ENCODE results near the gene NEK3.
"Not testable (repeated sequence)": the region's sequence is repeated elsewhere in the genome, so short reads cannot be mapped to it uniquely, and the experiment has no call there.

Gene NEK3

GRCh38 chr13:52112591-52112990 lies 46.8 kb downstream of the NEK3 start:
- H3K9me3 Mint-ChIP-seq = no peaks in the 10 kb centered on the region
- H3K27ac Mint-ChIP-seq = no peak overlapping the region
- H3K4me1 Mint-ChIP-seq = no peaks in the 10 kb centered on the region
- no peak overlapping the region for H3K4me3 Mint-ChIP-seq
- no peak for DNase-seq
- ATAC-seq = no peak
- peaks cover 9% of the 10 kb centered on the region for H3K27me3 Mint-ChIP-seq
- no peaks in the 10 kb centered on the region for H3K36me3 Mint-ChIP-seq (ENCODE audit: low read depth)

- H3K4me3 Mint-ChIP-seq = no peak overlapping the region
- ATAC-seq (no peak), DNase-seq (no peak)
Measured at GRCh38 chr13:52109116-52109670, 50.2 kb downstream of the NEK3 start.

DNA sequence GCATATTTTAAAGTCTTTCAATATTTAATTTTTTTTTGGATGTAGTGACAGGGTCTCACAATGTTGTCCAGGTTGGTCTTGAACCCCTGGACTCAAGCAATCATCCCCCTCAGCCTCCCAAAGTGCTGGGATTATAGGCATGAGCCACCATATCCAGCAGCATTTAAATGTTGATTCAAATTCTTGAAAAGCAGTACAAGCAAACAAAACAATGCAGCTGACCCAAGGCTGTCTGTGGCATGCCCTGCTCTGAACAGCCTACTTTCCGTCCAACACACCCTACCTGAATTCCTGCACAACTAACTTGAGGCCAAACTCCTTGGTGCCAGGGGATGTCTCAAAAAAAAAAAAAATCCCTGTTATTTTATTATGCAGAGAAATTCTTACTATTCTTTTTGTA lies 53.6 kb downstream of the NEK3 start:
- no peaks in the 10 kb centered on the region for H3K36me3 Mint-ChIP-seq (ENCODE audit: low read depth)
- DNase-seq (no peak), ATAC-seq (no peak)
- H3K4me3 Mint-ChIP-seq = no peak overlapping the region
- no peaks in the 10 kb centered on the region for H3K4me1 Mint-ChIP-seq
- no peaks in the 10 kb centered on the region for H3K9me3 Mint-ChIP-seq
- no peak overlapping the region for H3K27ac Mint-ChIP-seq
- H3K27me3 Mint-ChIP-seq = no peaks in the 10 kb centered on the region

More at GRCh38 chr13:52109116-52109670, 50.2 kb downstream of the NEK3 start:
- H3K27me3 Mint-ChIP-seq = peaks cover 4% of the 10 kb centered on the region
- no peak overlapping the region for H3K27ac Mint-ChIP-seq
- no peaks in the 10 kb centered on the region for H3K9me3 Mint-ChIP-seq
- H3K36me3 Mint-ChIP-seq (ENCODE audit: low read depth) = no peaks in the 10 kb centered on the region
- H3K4me1 Mint-ChIP-seq = no peaks in the 10 kb centered on the region

DNA sequence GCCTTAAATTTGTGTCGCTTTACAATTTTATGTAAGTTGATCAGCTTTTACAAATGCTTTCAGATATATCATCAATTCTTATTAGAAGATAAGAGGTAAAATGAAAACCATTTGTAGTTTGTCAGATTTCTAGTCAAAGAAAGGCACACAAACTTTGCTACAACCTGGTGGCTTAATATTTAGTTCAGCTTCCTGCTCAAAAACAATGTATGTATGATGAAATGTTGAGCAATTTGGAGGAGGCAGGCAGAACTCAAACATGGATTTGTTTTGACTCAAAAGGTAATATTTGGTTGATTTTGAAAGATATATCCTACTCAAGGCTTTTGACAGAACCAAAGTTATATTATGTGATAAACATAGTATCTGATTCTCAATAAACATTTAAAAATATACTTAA lies 54.8 kb downstream of the NEK3 start:
- no peak overlapping the region for H3K4me3 Mint-ChIP-seq
- no peaks in the 10 kb centered on the region for H3K9me3 Mint-ChIP-seq
- no peaks in the 10 kb centered on the region for H3K36me3 Mint-ChIP-seq (ENCODE audit: low read depth)
- DNase-seq (no peak), ATAC-seq (no peak)
- no peaks in the 10 kb centered on the region for H3K4me1 Mint-ChIP-seq
- H3K27ac Mint-ChIP-seq = no peak overlapping the region
- H3K27me3 Mint-ChIP-seq = no peaks in the 10 kb centered on the region

GRCh38 chr13:52103386-52103785 lies 56.0 kb downstream of the NEK3 start:
- Mint-ChIP-seq H3K9me3 (no peaks in the 10 kb centered on the region), H3K36me3 (ENCODE audit: low read depth) (no peaks in the 10 kb centered on the region), H3K4me1 (no peaks in the 10 kb centered on the region), H3K27ac (no peak overlapping the region), H3K4me3 (no peak overlapping the region), H3K27me3 (no peaks in the 10 kb centered on the region)
- no peak for ATAC-seq
- DNase-seq = no peak

DNA sequence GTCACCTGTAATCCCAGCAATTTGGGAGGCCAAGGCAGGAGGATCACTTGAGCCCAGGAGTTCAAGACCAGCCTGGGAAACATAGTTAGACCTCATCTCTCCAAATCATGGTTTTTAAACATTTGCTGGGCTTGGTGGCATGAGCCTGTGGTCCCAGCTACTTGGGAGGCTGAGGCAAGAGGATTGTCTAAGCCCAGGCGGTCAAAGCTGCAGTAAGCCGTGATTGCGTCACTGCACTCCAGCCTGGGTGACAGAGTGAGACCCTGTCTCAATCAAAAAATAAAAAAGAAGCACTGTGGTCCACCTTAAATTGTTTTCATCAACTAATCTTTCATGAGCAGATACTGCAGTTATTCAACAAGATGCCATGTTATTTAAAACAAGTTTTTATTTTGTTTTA lies 57.0 kb downstream of the NEK3 start:
- DNase-seq; H3K27ac Mint-ChIP-seq; H3K4me3 Mint-ChIP-seq; H3K36me3 Mint-ChIP-seq (ENCODE audit: low read depth); H3K4me1 Mint-ChIP-seq; ATAC-seq; H3K27me3 Mint-ChIP-seq; H3K9me3 Mint-ChIP-seq: not testable (repeated sequence)

DNA sequence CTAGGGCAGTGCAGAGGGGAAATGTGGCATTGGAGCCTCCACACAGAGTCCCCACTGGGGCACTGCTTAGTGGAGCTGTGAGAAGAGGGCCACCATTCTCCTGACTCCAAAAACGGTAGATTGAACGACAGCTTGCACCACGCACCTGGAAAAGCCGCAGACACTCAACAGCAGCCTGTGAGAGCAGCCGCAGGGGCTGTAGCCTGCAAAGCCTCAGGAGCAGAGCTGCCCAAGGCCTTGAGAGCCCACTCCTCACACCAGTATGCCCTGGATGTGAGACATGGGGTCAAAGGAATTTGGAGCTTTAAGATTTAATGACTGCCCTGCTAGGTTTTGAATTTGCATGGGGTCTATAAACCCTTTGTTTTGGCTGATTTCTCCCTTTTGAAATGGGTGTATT lies 62.2 kb downstream of the NEK3 start:
- H3K27ac Mint-ChIP-seq = no peak overlapping the region
- ATAC-seq = no peak
- H3K4me1 Mint-ChIP-seq = no peaks in the 10 kb centered on the region

DNA sequence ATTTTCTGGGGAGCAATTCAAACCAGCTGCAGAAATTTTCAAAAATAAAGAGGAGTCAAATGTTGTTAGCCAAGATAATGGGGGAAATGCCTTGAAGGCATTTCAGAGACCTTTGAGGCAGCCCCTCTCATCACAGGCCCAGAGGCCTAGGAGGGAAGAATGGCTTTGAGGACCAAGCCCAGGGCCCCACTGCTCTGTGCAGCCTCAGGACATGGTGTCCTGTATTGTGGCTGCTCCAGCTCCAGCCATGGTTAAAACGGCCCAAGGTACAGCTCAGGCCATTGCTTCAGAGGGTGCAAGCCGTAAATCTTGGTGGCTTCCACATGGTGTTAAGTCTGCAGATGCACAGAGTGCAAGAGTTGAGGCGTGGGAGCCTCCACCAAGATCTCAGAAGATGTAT lies 62.6 kb downstream of the NEK3 start:
- Mint-ChIP-seq H3K27ac (no peak overlapping the region), H3K4me3 (no peak overlapping the region), H3K36me3 (ENCODE audit: low read depth) (no peaks in the 10 kb centered on the region), H3K9me3 (no peaks in the 10 kb centered on the region), H3K4me1 (no peaks in the 10 kb centered on the region), H3K27me3 (no peaks in the 10 kb centered on the region)
- ATAC-seq (no peak), DNase-seq (no peak)

More for the DNA sequence above, 62.2 kb downstream of the NEK3 start:
- Mint-ChIP-seq H3K9me3 (no peaks in the 10 kb centered on the region), H3K27me3 (no peaks in the 10 kb centered on the region), H3K36me3 (ENCODE audit: low read depth) (no peaks in the 10 kb centered on the region), H3K4me3 (no peak overlapping the region)
- DNase-seq = no peak

DNA sequence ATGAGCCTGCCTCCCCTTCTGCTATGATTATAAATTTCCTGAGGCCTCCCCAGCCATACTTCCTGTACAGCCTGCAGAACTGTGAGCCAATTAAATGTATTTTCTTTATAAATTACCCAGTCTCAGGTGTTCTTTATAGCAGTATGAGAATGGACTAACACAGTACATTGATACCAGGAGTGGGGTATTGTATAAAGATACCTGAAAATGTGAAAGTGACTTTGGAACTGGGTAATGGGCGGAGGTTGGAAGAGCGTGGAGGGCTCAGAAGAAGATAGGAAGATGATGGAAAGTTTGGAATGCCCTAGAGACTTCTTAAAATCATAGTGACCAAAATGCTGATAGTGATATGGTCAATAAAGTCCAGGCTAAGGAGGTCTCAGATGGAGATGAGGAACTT lies 63.3 kb downstream of the NEK3 start:
- Mint-ChIP-seq H3K4me1 (no peaks in the 10 kb centered on the region), H3K4me3 (no peak overlapping the region), H3K27ac (no peak overlapping the region), H3K36me3 (ENCODE audit: low read depth) (no peaks in the 10 kb centered on the region), H3K27me3 (no peaks in the 10 kb centered on the region), H3K9me3 (no peaks in the 10 kb centered on the region)
- ATAC-seq (no peak), DNase-seq (no peak)

- Mint-ChIP-seq H3K36me3 (ENCODE audit: low read depth) (no peaks in the 10 kb centered on the region), H3K9me3 (no peaks in the 10 kb centered on the region), H3K27ac (no peak overlapping the region), H3K4me1 (no peaks in the 10 kb centered on the region), H3K27me3 (peaks cover 7% of the 10 kb centered on the region), H3K4me3 (no peak overlapping the region)
- ATAC-seq (no peak), DNase-seq (no peak)
Measured at GRCh38 chr13:52092087-52092486, 67.3 kb downstream of the NEK3 start.

DNA sequence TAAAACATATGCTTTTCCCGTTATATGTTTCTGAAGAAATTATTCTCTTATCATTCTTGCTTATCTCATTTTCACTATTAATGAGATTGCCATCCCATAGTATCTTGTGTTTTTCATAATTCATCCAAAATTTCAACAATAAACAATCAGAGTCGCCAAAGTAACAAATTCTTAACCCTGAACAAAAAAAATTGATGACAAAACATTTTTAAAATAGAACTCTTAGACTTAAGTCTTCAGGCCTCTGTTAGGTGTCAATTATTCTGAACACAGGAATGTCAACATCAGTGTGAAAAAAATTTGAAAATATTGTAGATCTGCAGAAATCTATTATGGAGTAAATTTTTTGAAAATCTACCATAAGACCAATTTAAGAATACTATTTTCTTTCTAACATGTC lies 67.9 kb downstream of the NEK3 start:
- H3K36me3 Mint-ChIP-seq (ENCODE audit: low read depth) = no peaks in the 10 kb centered on the region

GRCh38 chr13:52085421-52085820 lies 74.0 kb downstream of the NEK3 start:
- no peaks in the 10 kb centered on the region for H3K9me3 Mint-ChIP-seq
- no peak overlapping the region for H3K27ac Mint-ChIP-seq
- no peaks in the 10 kb centered on the region for H3K36me3 Mint-ChIP-seq (ENCODE audit: low read depth)
- no peaks in the 10 kb centered on the region for H3K4me1 Mint-ChIP-seq
- H3K27me3 Mint-ChIP-seq = peaks cover 7% of the 10 kb centered on the region
- ATAC-seq (no peak), DNase-seq (no peak)
- H3K4me3 Mint-ChIP-seq = no peak overlapping the region

More for the DNA sequence above, 67.9 kb downstream of the NEK3 start:
- Mint-ChIP-seq H3K27ac (no peak overlapping the region), H3K4me3 (no peak overlapping the region), H3K9me3 (no peaks in the 10 kb centered on the region), H3K4me1 (no peaks in the 10 kb centered on the region), H3K27me3 (peaks cover 7% of the 10 kb centered on the region)
- ATAC-seq = no peak
- DNase-seq = no peak

GRCh38 chr13:52084981-52085380 lies 74.4 kb downstream of the NEK3 start:
- not testable (repeated sequence) for H3K36me3 Mint-ChIP-seq (ENCODE audit: low read depth); DNase-seq; H3K4me3 Mint-ChIP-seq; H3K27me3 Mint-ChIP-seq; H3K4me1 Mint-ChIP-seq; H3K9me3 Mint-ChIP-seq; H3K27ac Mint-ChIP-seq; ATAC-seq

Data from activated naive CD8-positive, alpha-beta T cell treated with anti-CD3 and anti-CD28 coated beads, Interleukin-2, amount 50 U/mL, for 24 hours (primary cell).